PC-3 (cell line): ENCODE data around the gene DCLK3. TPM values are rescaled to one million over a fixed set of nuclear protein-coding genes. Genes with fewer than 3 reads are reported as not detected.

Experiments
- ATAC-seq: fragments of 200-7000 bp; cut with Tn5 transposase; 2 replicates; pipeline ENCODE4 v1.9.1; 2020; ENCODE audit warnings: mild to moderate bottlenecking, moderate library complexity
- BruUV-seq: library from RNA; stranded (reverse); fragments of 400-500 nt; replicated peaks from 2 replicates; lab custom pipeline; 2021; lab: Mats Ljungman, UMichigan
- CTCF ChIA-PET: fragments of 300-600 bp; sonication (Branson Sonifier 250); formaldehyde crosslinking; loops from one replicate; lab custom pipeline; 2022; ENCODE audit warnings: antibody characterized with exemption; lab: Charles Lee
- POLR2A ChIA-PET: fragments of 300-600 bp; sonication (Branson Sonifier 250); formaldehyde crosslinking; loops from one replicate; lab custom pipeline; 2022; ENCODE audit warnings: antibody characterized with exemption; ENCODE audit not compliant: unreplicated experiment; lab: Charles Lee
- DNase-seq: peaks from one replicate; pipeline ENCODE4 v3.0.0-alpha.2; 2015
- H2AFZ ChIP-seq: fragments of 300-600 bp; sonication (generic); 2 replicates; pipeline ENCODE4 v1.6.0; 2016; ENCODE audit warnings: antibody characterized with exemption, low read length
- H3F3A ChIP-seq: fragments of 300-600 bp; sonication (generic); one replicate; pipeline ENCODE4 v1.6.0; 2017; ENCODE audit warnings: antibody characterized with exemption, low read length, control low read depth, mild to moderate bottlenecking; ENCODE audit not compliant: unreplicated experiment
- H3K27ac ChIP-seq: fragments of 300-600 bp; sonication (generic); 2 replicates; pipeline ENCODE4 v1.5.1; 2016; ENCODE audit warnings: mild to moderate bottlenecking, low read length
- H3K27me3 ChIP-seq: fragments of 300-600 bp; sonication (generic); 2 replicates; pipeline ENCODE4 v1.6.1; 2016; ENCODE audit warnings: low read length, mixed read lengths
- H3K36me3 ChIP-seq: fragments of 300-600 bp; sonication (generic); 2 replicates; pipeline ENCODE4 v1.6.1; 2016; ENCODE audit warnings: low read depth, mixed run types, low read length, mixed read lengths
- H3K4me1 ChIP-seq: fragments of 300-600 bp; sonication (generic); 2 replicates; pipeline ENCODE4 v1.5.1; 2016; ENCODE audit warnings: low read length; ENCODE audit not compliant: insufficient read depth
- H3K4me2 ChIP-seq: fragments of 300-600 bp; sonication (generic); 2 replicates; pipeline ENCODE4 v1.6.0; 2016; ENCODE audit warnings: low read length
- H3K4me3 ChIP-seq: fragments of 300-600 bp; sonication (generic); 2 replicates; pipeline ENCODE4 v1.5.1; 2016; ENCODE audit warnings: mild to moderate bottlenecking, low read length, mixed read lengths
- H3K79me2 ChIP-seq: fragments of 300-600 bp; sonication (generic); 2 replicates; pipeline ENCODE4 v1.6.1; 2017; ENCODE audit warnings: low read length, mixed read lengths
- H3K9ac ChIP-seq: fragments of 300-600 bp; sonication (generic); 2 replicates; pipeline ENCODE4 v1.6.0; 2016; ENCODE audit warnings: mild to moderate bottlenecking, low read length
- H3K9me2 ChIP-seq: fragments of 300-600 bp; sonication (generic); replicated peaks from 2 replicates; pipeline ENCODE4 v1.6.1; 2016; ENCODE audit warnings: mixed run types, low read length, mixed read lengths
- H3K9me3 ChIP-seq: fragments of 300-600 bp; sonication (generic); 2 replicates; pipeline ENCODE4 v1.6.1; 2016; ENCODE audit warnings: low read length, mixed read lengths
- H4K20me1 ChIP-seq: fragments of 300-600 bp; sonication (generic); 2 replicates; pipeline ENCODE4 v1.6.1; 2016; ENCODE audit warnings: low read length, mixed read lengths
- CTCF ChIP-seq: fragments of 300-600 bp; sonication (generic); conservative IDR thresholded peaks from 2 replicates; pipeline ENCODE4 v1.5.1; 2017; ENCODE audit warnings: antibody characterized with exemption, low read depth, mild to moderate bottlenecking, low read length
- EZH2 ChIP-seq: fragments of 300-600 bp; sonication (generic); IDR thresholded peaks from one replicate; pipeline ENCODE4 v1.6.1; 2017; ENCODE audit warnings: antibody characterized with exemption, mild to moderate bottlenecking, low read length; ENCODE audit not compliant: unreplicated experiment
- EZH2phosphoT487 ChIP-seq: fragments of 300-600 bp; sonication (generic); IDR thresholded peaks from 2 replicates; pipeline ENCODE4 v1.6.1; 2018; ENCODE audit warnings: mild to moderate bottlenecking, antibody characterized with exemption, low read length, borderline replicate concordance
- intact Hi-C: fragments of 100-400 bp; cut with micrococcal nuclease; formaldehyde crosslinking; loops from 2 replicates; pipeline ENCODE4 v1.9.0; 2023
- total RNA-seq: library from RNA; depleted of rRNA; stranded (reverse); fragments of >200 nt; gene quantifications from 2 replicates; pipeline ENCODE4 v1.2.3, GENCODE V29; 2014

Gene DCLK3
- total RNA-seq, 1 experiment from 2014 or later = not detected

- no peak for ATAC-seq
- CTCF ChIA-PET = no interaction called here
- no peaks in the 10 kb centered on the region for H3K9me3 ChIP-seq
- H3K79me2 ChIP-seq = no peaks in the 10 kb centered on the region
- no TSS peak for BruUV-seq
- H3K27ac ChIP-seq = no peak overlapping the region
- no peak for DNase-seq
- intact Hi-C loops = no loop called here
- H3K4me3 ChIP-seq = no peak overlapping the region
- H3K9me2 ChIP-seq = no peaks in the 10 kb centered on the region
- no peak for TF ChIP-seq EZH2
- TF ChIP-seq CTCF = no peak
- TF ChIP-seq EZH2phosphoT487 = no peak
- no peaks in the 10 kb centered on the region for H4K20me1 ChIP-seq
- no peaks in the 10 kb centered on the region for H3K27me3 ChIP-seq
- no peak overlapping the region for H3K9ac ChIP-seq
- no peak overlapping the region for H2AFZ ChIP-seq
- H3K36me3 ChIP-seq = no peaks in the 10 kb centered on the region
- no peaks in the 10 kb centered on the region for H3K4me1 ChIP-seq
- H3F3A ChIP-seq = no peaks in the 10 kb centered on the region
- POLR2A ChIA-PET = no interaction called here
- H3K4me2 ChIP-seq = no peak overlapping the region
Measured at GRCh38 chr3:36714343-36715086, 49.8 kb downstream of the DCLK3 start.

DNA sequence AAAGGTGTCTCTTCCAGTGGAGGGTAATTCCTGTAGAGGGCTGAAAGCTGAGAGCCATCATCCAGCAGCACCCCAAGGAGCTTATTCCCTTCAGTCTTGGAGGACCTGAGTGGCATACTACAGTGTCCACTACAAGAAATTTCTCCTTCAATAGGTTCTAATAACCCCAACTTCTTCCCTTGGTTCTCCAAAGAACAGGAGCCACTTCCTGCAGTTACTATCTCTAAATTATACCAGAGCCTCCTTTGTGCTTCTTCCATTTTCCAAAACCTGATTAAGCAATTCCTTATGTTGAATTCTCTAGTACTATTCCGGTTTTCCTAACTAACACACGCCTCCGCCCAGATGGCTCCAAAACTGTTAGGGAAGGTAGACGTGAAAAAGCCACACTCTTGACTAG is 50.4 kb downstream of the DCLK3 start:
- Histone ChIP-seq H3K9me3 (no peaks in the 10 kb centered on the region), H3K4me3 (no peak overlapping the region), H3K4me2 (no peak overlapping the region), H3K27ac (no peak overlapping the region), H4K20me1 (no peaks in the 10 kb centered on the region), H3K9ac (no peak overlapping the region), H3K4me1 (no peaks in the 10 kb centered on the region), H3K36me3 (no peaks in the 10 kb centered on the region), H3F3A (no peaks in the 10 kb centered on the region), H2AFZ (no peak overlapping the region), H3K27me3 (no peaks in the 10 kb centered on the region), H3K9me2 (no peaks in the 10 kb centered on the region), H3K79me2 (no peaks in the 10 kb centered on the region)
- TF ChIP-seq CTCF = no peak
- no peak for TF ChIP-seq EZH2
- TF ChIP-seq EZH2phosphoT487 = no peak
- BruUV-seq = no TSS peak
- ATAC-seq (no peak), DNase-seq (no peak)
- intact Hi-C loops = no loop called here
- ChIA-PET CTCF (no interaction called here), POLR2A (no interaction called here)

DNA sequence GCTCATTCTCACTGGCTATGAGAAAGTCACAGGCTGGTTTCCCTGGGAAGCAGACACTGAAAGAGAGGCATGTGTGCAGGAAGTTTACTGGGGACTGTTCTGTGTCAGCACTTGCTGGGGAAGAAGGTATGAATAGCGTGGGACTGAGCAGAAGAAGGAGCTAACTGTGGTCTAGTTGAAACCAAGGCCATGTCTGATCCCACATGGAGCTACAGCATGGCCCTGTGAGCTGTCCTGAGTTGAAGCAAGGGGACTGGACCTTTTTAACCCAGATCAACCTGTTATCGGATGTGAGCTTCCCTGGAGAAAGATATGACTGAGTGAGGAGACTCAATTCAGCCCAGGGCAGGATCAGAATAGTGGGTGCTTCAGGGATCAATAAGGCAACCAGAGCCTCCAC is 53.7 kb downstream of the DCLK3 start:
- Histone ChIP-seq H3K36me3 (no peaks in the 10 kb centered on the region), H3K4me2 (no peak overlapping the region), H3K27ac (no peak overlapping the region), H3K4me3 (no peak overlapping the region), H3F3A (no peaks in the 10 kb centered on the region), H3K27me3 (no peaks in the 10 kb centered on the region), H3K4me1 (0 out of 2 replicates have a peak, but pooled peaks cover 3% of the 10 kb centered on the region), H3K9ac (no peak overlapping the region), H4K20me1 (no peaks in the 10 kb centered on the region), H3K79me2 (no peaks in the 10 kb centered on the region), H3K9me2 (no peaks in the 10 kb centered on the region), H3K9me3 (no peaks in the 10 kb centered on the region), H2AFZ (no peak overlapping the region)
- ATAC-seq (no peak), DNase-seq (no peak)
- ChIA-PET POLR2A (no interaction called here), CTCF (no interaction called here)
- BruUV-seq = no TSS peak
- TF ChIP-seq EZH2 = no peak
- no peak for TF ChIP-seq CTCF
- no peak for TF ChIP-seq EZH2phosphoT487
- intact Hi-C loops = no loop called here
